Activated T-helper 1 cell treated with anti-CD3 and anti-CD28 coated beads, Interleukin-12 subunit alpha, Interleukin-12 subunit beta, Interleukin-2, Interleukin-4 antibody, amounts not matched to agents 30 ng/mL and 10 ng/mL and 1 ng/mL, durations not matched to agents 14 hours and 24 hours and 36 hours (primary cell): ENCODE data around the gene GPD1. TPM values are rescaled to one million over a fixed set of nuclear protein-coding genes. Genes with fewer than 3 reads are reported as not detected.
"Not testable (repeated sequence)": the region's sequence is repeated elsewhere in the genome, so short reads cannot be mapped to it uniquely, and the experiment has no call there.

Experiments used
- DNase-seq: peaks from one replicate; pipeline ENCODE4 v3.0.0; 2021; ENCODE audit warnings: low spot score
- H3K27ac Mint-ChIP-seq: one replicate; pipeline ENCODE4 v1.8.0; 2021; ENCODE audit warnings: mild to moderate bottlenecking, mixed read lengths
- H3K27me3 Mint-ChIP-seq: one replicate; pipeline ENCODE4 v1.8.0; 2022; ENCODE audit warnings: mild to moderate bottlenecking, moderate library complexity, mixed read lengths; ENCODE audit not compliant: insufficient read depth
- H3K36me3 Mint-ChIP-seq: one replicate; pipeline ENCODE4 v1.8.0; 2021; ENCODE audit warnings: low read depth, mixed read lengths
- H3K4me1 Mint-ChIP-seq: one replicate; pipeline ENCODE4 v1.8.0; 2021; ENCODE audit warnings: low read depth, mixed read lengths
- H3K4me3 Mint-ChIP-seq: one replicate; pipeline ENCODE4 v1.8.0; 2021; ENCODE audit warnings: mild to moderate bottlenecking, moderate library complexity, mixed read lengths
- H3K9me3 Mint-ChIP-seq: one replicate; pipeline ENCODE4 v1.8.0; 2021; ENCODE audit warnings: mixed read lengths
- intact Hi-C: fragments of 100-400 bp; cut with micrococcal nuclease; formaldehyde crosslinking; loops from one replicate; pipeline ENCODE4 v1.15.1; 2024
- total RNA-seq: library from RNA; stranded (reverse); gene quantifications from 2 replicates; pipeline ENCODE4 v1.2.3, GENCODE V29; 2022

GPD1 gene
- total RNA-seq, 1 donor from 2014 or later: 0.29 TPM

DNA sequence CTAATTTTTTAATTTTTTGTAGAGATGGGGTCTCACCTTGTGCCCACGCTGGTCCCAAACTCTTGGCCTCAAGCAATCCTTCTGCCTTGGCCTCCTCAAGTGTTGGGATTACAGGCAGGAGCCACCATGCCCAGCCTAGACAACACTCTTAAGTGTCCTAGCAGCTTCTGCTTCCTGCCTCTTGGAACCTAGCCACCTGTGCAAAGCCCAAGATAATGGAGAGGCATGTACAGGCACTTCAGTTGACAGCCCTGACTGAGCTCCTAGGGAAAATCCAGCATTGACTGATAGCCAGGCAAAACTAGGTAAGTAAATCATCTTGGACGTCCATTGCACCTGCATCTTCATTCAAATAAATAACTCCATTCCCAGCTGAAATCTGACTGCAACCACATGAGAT is 23.7 kb downstream of the GPD1 start:
- Mint-ChIP-seq H3K36me3 (peaks cover 37% of the 10 kb centered on the region), H3K4me1 (peaks cover 22% of the 10 kb centered on the region), H3K27me3 (no peaks in the 10 kb centered on the region), H3K9me3 (no peaks in the 10 kb centered on the region), H3K4me3 (no peak overlapping the region), H3K27ac (no peak overlapping the region)
- DNase-seq: no peak
- intact Hi-C loops: no loop called here

DNA sequence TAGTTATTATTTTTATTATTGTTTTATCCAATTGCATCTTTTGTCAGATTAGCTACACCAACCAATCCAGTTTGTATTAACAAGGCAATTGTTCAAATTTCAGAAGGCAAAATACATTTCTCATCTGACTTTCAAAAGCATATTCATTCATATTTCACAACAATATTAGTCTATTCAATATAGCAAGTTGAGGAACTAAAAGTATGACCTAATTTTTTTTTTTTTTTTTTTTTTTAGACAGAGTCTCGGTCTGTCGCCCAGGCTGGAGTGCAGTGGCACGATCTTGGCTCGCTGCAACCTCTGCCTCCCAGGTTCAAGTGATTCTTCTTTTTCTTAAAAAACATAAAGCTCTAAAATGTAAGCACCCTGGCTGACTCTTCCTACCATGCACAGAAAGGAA is 25.5 kb downstream of the GPD1 start:
- no peaks in the 10 kb centered on the region for H3K27me3 Mint-ChIP-seq
- peaks cover 25% of the 10 kb centered on the region for H3K4me1 Mint-ChIP-seq
- H3K9me3 Mint-ChIP-seq: no peaks in the 10 kb centered on the region
- peaks cover 40% of the 10 kb centered on the region for H3K36me3 Mint-ChIP-seq
- no peak overlapping the region for H3K4me3 Mint-ChIP-seq
- DNase-seq: no peak
- H3K27ac Mint-ChIP-seq: no peak overlapping the region
- intact Hi-C loops: no loop called here

GRCh38 chr12:50132505-50133135 is 28.8 kb downstream of the GPD1 start:
- DNase-seq: no peak
- H3K4me3 Mint-ChIP-seq: no peak overlapping the region
- no peaks in the 10 kb centered on the region for H3K27me3 Mint-ChIP-seq
- H3K4me1 Mint-ChIP-seq: peaks cover 8% of the 10 kb centered on the region
- H3K36me3 Mint-ChIP-seq: peaks cover 43% of the 10 kb centered on the region
- peak overlapping the region; percentile 40 for H3K27ac Mint-ChIP-seq
- no peaks in the 10 kb centered on the region for H3K9me3 Mint-ChIP-seq
- intact Hi-C loops: loop anchor here (1.0 to 2.0 kb wide), 3 partner anchors 22 to 182 kb away; no protein-coding TSS in a partner anchor

GRCh38 chr12:50142993-50143392 is 39.2 kb downstream of the GPD1 start:
- Mint-ChIP-seq H3K4me3 (no peak overlapping the region), H3K27ac (no peak overlapping the region), H3K36me3 (peaks cover 26% of the 10 kb centered on the region), H3K27me3 (no peaks in the 10 kb centered on the region), H3K9me3 (no peaks in the 10 kb centered on the region), H3K4me1 (no peaks in the 10 kb centered on the region)
- no peak for DNase-seq
- intact Hi-C loops: no loop called here

- Mint-ChIP-seq H3K27me3 (no peaks in the 10 kb centered on the region), H3K27ac (no peak overlapping the region), H3K36me3 (peaks cover 18% of the 10 kb centered on the region), H3K4me1 (peaks cover 6% of the 10 kb centered on the region), H3K9me3 (no peaks in the 10 kb centered on the region), H3K4me3 (no peak overlapping the region)
- DNase-seq: no peak
- intact Hi-C loops: no loop called here
Observed at GRCh38 chr12:50145439-50145838, 41.6 kb downstream of the GPD1 start.

- Mint-ChIP-seq H3K36me3 (peaks cover 7% of the 10 kb centered on the region), H3K4me1 (peaks cover 14% of the 10 kb centered on the region), H3K9me3 (no peaks in the 10 kb centered on the region), H3K4me3 (no peak overlapping the region), H3K27me3 (no peaks in the 10 kb centered on the region), H3K27ac (no peak overlapping the region)
- no peak for DNase-seq
- intact Hi-C loops: no loop called here
Observed at GRCh38 chr12:50147281-50147680, 43.5 kb downstream of the GPD1 start.

GRCh38 chr12:50148011-50148410 is 44.2 kb downstream of the GPD1 start:
- H3K27me3 Mint-ChIP-seq, DNase-seq, H3K9me3 Mint-ChIP-seq, intact Hi-C loops, H3K36me3 Mint-ChIP-seq, H3K4me3 Mint-ChIP-seq, H3K27ac Mint-ChIP-seq: not testable (repeated sequence)
- peaks cover 14% of the 10 kb centered on the region for H3K4me1 Mint-ChIP-seq

- no peak for DNase-seq
- intact Hi-C loops: no loop called here
- Mint-ChIP-seq H3K4me3 (no peak overlapping the region), H3K27ac (no peak overlapping the region), H3K36me3 (peaks cover 1% of the 10 kb centered on the region), H3K27me3 (no peaks in the 10 kb centered on the region), H3K9me3 (no peaks in the 10 kb centered on the region), H3K4me1 (peaks cover 14% of the 10 kb centered on the region)
Observed at GRCh38 chr12:50149311-50149710, 45.5 kb downstream of the GPD1 start.

DNA sequence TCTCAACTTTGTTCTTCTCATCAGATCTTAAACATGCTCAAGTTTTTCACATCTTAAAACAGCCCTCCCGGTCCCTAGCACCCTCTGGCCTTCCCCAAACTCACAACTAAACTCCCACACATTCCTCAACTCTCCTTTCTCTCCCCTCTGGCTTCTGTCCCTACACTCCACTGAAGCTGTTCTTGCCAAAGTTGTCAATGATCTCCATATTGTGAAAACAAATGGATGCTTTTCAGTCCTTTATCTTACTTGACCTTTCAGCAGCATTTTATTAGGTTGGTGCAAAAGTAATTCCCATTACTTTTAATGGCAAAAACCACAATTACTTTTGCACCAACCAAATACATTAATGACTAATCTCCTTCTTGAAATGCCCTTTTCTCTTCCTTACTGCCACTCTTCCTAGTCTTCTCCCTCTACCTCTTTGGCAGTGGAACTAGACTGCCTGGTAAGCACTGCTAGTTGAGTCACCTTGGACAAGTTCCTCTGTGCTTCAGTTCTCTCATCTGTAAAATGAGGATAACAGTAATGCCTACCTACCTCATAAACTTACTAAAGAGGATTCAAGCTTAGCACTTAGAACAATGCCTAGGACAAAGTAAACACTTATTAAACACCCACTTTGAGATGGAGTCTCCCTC is 47.4 kb downstream of the GPD1 start:
- Mint-ChIP-seq H3K27me3 (no peaks in the 10 kb centered on the region), H3K9me3 (no peaks in the 10 kb centered on the region)
- DNase-seq: no peak

GRCh38 chr12:50154947-50155346 is 51.1 kb downstream of the GPD1 start:
- H3K4me1 Mint-ChIP-seq: peaks cover 16% of the 10 kb centered on the region
- H3K36me3 Mint-ChIP-seq, H3K9me3 Mint-ChIP-seq, H3K4me3 Mint-ChIP-seq, DNase-seq, intact Hi-C loops, H3K27ac Mint-ChIP-seq, H3K27me3 Mint-ChIP-seq: not testable (repeated sequence)

More for the DNA sequence above, 47.4 kb downstream of the GPD1 start:
- Mint-ChIP-seq H3K4me3 (no peak overlapping the region), H3K4me1 (peaks cover 14% of the 10 kb centered on the region), H3K27ac (peak overlapping the region; percentile 57), H3K36me3 (peaks cover 1% of the 10 kb centered on the region)
- intact Hi-C loops: no loop called here

GRCh38 chr12:50156641-50157040 is 52.8 kb downstream of the GPD1 start:
- Mint-ChIP-seq H3K27ac (no peak overlapping the region), H3K9me3 (no peaks in the 10 kb centered on the region), H3K27me3 (no peaks in the 10 kb centered on the region), H3K36me3 (peaks cover 6% of the 10 kb centered on the region), H3K4me1 (peaks cover 12% of the 10 kb centered on the region), H3K4me3 (no peak overlapping the region)
- no peak for DNase-seq
- intact Hi-C loops: no loop called here

- Mint-ChIP-seq H3K4me1 (peaks cover 12% of the 10 kb centered on the region), H3K36me3 (peaks cover 4% of the 10 kb centered on the region), H3K27me3 (no peaks in the 10 kb centered on the region), H3K9me3 (no peaks in the 10 kb centered on the region), H3K27ac (no peak overlapping the region), H3K4me3 (no peak overlapping the region)
- DNase-seq: no peak
- intact Hi-C loops: no loop called here
Observed at GRCh38 chr12:50157259-50157658, 53.5 kb downstream of the GPD1 start.

- Mint-ChIP-seq H3K4me1 (peaks cover 28% of the 10 kb centered on the region), H3K9me3 (no peaks in the 10 kb centered on the region), H3K27me3 (no peaks in the 10 kb centered on the region), H3K27ac (no peak overlapping the region), H3K36me3 (peaks cover 4% of the 10 kb centered on the region), H3K4me3 (no peak overlapping the region)
- intact Hi-C loops: no loop called here
- DNase-seq: no peak
Observed at GRCh38 chr12:50160643-50161042, 56.8 kb downstream of the GPD1 start.
